Islet of Langerhans (tissue), 1 donor: Measurements from ENCODE around the gene RNH1.

ENCODE experiments used
- FAIRE-seq: peaks from one replicate; lab custom pipeline; 2011; peaks lifted over from hg19 to GRCh38; lab: Jason Lieb, UNC

RNH1 gene

GRCh38 chr11:506995-507726, at the start of gene RNH1:
RNH1 (minus strand) TSS chr11:507242; CDS start chr11:502162, 5,080 bp downstream.
- no peak for FAIRE-seq

- no peak for FAIRE-seq
Measured at GRCh38 chr11:555780-556661, 49.0 kb upstream of the RNH1 start.

- no peak for FAIRE-seq
Measured at GRCh38 chr11:555227-555779, 48.3 kb upstream of the RNH1 start.

- FAIRE-seq = no peak
Measured at GRCh38 chr11:554428-555226, 47.6 kb upstream of the RNH1 start.

GRCh38 chr11:553988-554340, 46.9 kb upstream of the RNH1 start:
- FAIRE-seq = no peak

GRCh38 chr11:553083-553987, 46.3 kb upstream of the RNH1 start:
- FAIRE-seq = no peak

- no peak for FAIRE-seq
Measured at GRCh38 chr11:551596-551995, 44.6 kb upstream of the RNH1 start.

- FAIRE-seq = no peak
Measured at GRCh38 chr11:551131-551530, 44.1 kb upstream of the RNH1 start.

- no peak for FAIRE-seq
Measured at GRCh38 chr11:550746-551085, 43.7 kb upstream of the RNH1 start.

GRCh38 chr11:550021-550745, 43.1 kb upstream of the RNH1 start:
- FAIRE-seq = no peak

- no peak for FAIRE-seq
Measured at GRCh38 chr11:548700-549603, 41.9 kb upstream of the RNH1 start.

GRCh38 chr11:545171-545570, 38.1 kb upstream of the RNH1 start:
- no peak for FAIRE-seq

GRCh38 chr11:544817-545166, 37.8 kb upstream of the RNH1 start:
- FAIRE-seq = no peak

- no peak for FAIRE-seq
Measured at GRCh38 chr11:541433-541885, 34.4 kb upstream of the RNH1 start.

- FAIRE-seq = no peak
Measured at GRCh38 chr11:540583-541432, 33.8 kb upstream of the RNH1 start.

- FAIRE-seq = no peak
Measured at GRCh38 chr11:539971-540481, 33.0 kb upstream of the RNH1 start.

- no peak for FAIRE-seq
Measured at GRCh38 chr11:538431-539051, 31.5 kb upstream of the RNH1 start.
